HG02870 (cell line): ENCODE measurements around the gene TUBA3C.
"Not testable (repeated sequence)": the region's sequence is repeated elsewhere in the genome, so short reads cannot be mapped to it uniquely, and the experiment has no call there.

ENCODE experiments used
- ATAC-seq: cut with Tn5 transposase; IDR thresholded peaks from one replicate; pipeline ENCODE4 v1.9.1; 2021; ENCODE audit warnings: mild to moderate bottlenecking, moderate library complexity; ENCODE audit not compliant: unreplicated experiment

The TUBA3C gene

DNA sequence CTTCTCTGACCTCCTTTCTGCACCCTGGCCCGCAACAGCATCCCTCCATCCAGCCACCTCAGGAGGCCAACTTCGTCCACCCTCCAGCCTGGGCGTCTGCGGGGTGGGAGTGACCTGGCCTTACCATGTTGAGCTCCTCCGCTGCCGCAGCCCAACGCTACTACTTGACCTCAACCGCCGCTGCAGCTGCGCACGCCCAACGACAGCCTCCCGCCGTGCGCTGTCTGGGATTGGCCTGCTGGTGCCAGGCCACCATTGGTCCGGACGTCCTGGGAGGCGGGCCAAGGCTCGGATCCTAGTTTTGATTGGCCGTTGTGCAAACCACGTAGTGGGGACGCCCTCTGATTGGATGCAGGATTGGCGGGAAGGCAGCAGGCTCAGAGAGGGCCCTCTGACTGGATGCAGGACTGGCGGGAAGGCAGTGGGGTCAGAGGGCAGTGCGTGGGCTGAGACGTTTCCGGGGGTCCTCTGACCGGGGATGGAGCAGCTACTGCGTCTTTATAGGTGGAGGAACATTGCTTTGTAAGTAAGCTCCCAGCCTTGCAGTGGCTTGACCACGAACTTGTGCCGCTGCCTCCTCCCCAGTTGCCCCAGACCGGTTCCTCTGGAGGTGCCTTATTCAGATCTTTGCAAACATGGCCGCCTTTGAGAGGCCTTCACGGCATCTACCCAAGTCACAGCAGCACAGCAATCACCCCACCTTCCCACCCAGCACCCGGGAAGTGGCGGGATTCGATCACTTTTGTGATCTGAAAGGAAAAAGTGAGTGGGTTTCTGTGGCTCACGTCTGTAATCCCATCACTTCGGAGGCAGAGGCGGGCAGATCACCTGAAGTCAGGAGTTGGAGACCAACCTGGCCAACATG, at the start of gene TUBA3C:
Gene TUBA3C, minus strand, starts transcription at position 204 of the 865 bp plus-strand sequence. Its CDS starts 77 bp downstream, at position 127.
- ATAC-seq = no peak

- ATAC-seq = not testable (repeated sequence)
These were observed 25.8 kb upstream of the TUBA3C start for GRCh38 chr13:19207413-19207812.

GRCh38 chr13:19192622-19193021, 11.0 kb upstream of the TUBA3C start:
- ATAC-seq = not testable (repeated sequence)

GRCh38 chr13:19189911-19190310, 8.3 kb upstream of the TUBA3C start:
- not testable (repeated sequence) for ATAC-seq

- ATAC-seq = not testable (repeated sequence)
These were observed 7.7 kb upstream of the TUBA3C start for GRCh38 chr13:19189368-19189767.

DNA sequence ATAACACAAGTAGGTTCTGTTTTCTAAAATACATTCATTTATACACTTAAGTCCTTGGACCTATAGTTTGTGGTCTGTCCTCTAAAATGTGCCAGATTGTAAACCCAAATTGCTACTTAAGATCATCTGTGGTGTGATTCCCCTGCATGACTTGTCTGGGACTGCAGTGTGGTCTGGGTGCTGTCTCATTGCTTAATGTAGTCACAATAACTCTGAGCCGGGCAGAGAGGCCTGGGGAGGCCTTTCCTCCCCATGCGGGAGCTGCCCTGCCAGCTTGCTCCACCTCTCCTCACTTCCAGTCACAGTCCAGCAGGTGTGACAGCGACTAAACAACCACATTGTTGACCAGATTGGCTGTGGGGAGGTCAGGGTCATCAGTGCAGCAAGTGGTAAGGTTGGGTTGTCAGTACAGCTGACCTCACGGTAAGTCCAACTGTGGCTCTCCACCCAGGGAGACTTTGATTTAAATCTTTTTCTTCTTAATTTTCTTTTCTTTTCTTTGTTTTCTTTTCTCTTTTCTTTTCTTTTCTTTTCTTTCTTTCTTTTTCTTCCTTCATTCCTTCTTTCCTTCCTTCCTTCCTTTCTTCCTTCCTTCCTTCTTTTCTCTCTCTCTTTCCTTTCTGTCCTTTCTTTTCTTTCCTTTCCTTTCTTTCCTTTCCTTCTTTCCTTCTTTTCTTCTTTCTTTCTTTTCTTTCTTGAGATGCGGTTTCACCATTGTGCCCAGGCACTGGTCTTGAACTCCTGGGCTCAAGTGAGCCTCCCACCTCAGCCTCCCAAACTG, 4.4 kb upstream of the TUBA3C start:
- no peak for ATAC-seq

DNA sequence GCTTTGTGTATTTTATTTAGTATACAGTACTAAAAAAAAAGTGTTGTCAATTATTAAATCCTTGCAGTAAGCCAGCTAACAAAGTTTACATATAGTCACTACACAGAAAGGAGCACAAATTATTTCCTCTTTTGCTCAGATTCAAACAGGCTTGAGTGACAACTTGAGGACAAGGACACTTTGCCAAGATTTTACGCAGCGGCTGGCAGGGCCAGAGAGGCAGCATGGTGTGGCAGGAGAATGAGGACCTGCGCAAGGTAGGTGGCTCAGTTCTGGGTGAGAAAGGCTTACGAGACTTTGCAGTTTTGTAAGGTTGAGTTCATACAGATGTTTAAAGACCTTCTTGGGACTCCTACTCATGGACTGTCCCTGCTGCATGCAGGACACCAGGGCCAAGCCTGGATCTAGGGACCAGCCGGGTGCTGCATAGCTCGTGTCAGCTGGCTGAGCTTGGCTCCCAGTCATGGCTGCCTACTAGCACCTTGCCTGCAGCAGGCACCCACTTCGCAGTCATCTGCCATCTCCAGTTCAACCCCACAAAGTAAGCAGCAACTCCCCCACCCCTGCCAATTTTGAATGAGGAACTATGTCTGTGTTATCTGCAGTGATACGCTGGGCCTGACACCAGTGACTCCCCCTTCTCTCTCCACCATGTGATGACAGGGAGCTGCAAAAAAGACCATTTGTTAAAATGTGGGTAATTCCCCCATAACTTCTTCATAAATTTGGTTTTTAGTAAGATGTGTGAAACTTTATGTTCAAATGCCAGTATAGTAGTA, 3.7 kb upstream of the TUBA3C start:
- ATAC-seq = no peak

GRCh38 chr13:19184176-19184575, 2.6 kb upstream of the TUBA3C start:
- ATAC-seq = no peak

DNA sequence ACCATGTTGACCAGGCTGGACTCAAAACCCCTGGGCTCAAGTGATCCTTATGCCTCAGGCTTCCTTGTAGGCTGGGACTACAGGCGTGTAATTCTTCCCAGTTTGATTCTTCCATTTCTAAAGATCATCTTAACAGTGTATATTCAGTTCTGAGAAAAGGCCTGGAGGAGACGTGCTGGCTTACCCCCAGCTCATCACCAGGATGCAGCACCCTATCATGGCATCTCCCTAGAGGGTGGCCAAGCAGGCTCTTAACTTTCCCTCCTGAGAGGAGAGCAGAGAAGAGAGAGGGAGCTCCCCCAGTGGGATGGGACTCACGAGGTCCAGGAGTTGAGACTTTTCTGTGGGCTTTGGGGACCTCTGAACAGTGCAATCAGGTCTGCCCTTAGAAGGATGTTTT, 2.1 kb upstream of the TUBA3C start:
- ATAC-seq = no peak

- ATAC-seq = no peak
These were observed 912 bp upstream of the TUBA3C start for GRCh38 chr13:19182536-19182935.

GRCh38 chr13:19181021-19181620, 503 bp downstream of the TUBA3C start:
- ATAC-seq = no peak

- no peak for ATAC-seq
These were observed 1.7 kb downstream of the TUBA3C start for GRCh38 chr13:19179916-19180315.

DNA sequence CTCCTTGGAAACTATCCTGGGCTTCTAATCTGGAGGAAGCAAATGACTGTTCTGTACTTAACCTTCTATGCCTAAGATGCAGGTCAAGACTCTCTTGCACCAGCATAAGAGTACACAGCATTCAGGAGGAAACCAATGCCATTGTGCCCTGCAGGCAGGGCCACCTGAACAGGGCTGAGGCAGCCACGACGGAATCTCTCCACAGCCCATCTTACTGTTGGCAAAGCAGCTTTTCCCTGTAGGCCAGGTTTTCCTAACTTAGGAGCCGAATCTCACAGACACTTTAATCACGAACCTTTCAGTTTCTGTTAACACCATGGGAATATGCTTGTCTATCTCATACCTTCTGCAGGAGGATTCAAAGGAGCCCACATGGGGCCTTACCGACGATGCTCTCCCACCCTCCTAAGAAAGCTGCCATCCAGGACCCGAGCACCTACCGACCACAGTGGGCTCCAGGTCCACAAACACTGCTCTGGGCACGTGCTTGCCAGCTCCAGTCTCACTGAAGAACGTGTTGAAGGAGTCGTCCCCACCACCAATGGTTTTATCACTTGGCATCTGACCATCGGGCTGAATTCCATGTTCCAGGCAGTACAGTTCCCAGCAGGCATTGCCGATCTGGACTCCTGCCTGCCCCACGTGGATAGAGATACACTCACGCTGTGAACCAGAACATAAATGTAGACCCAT, 2.6 kb downstream of the TUBA3C start:
- ATAC-seq = no peak

- not testable (repeated sequence) for ATAC-seq
These were observed 4.4 kb downstream of the TUBA3C start for GRCh38 chr13:19176981-19177776.

DNA sequence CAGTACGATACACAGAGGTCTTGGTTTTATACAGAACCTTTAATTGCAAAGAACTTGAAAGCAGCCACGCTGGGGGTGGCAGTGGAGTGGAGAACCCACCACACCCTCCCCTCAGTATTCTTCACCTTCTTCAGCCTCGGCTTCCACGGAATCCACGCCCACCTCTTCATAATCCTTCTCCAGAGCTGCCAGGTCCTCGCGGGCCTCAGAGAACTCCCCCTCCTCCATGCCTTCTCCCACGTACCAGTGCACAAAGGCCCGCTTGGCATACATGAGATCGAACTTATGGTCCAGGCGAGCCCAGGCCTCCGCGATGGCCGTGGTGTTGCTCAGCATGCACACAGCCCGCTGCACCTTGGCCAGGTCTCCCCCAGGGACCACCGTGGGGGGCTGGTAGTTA, 7.9 kb downstream of the TUBA3C start:
- ATAC-seq = no peak

DNA sequence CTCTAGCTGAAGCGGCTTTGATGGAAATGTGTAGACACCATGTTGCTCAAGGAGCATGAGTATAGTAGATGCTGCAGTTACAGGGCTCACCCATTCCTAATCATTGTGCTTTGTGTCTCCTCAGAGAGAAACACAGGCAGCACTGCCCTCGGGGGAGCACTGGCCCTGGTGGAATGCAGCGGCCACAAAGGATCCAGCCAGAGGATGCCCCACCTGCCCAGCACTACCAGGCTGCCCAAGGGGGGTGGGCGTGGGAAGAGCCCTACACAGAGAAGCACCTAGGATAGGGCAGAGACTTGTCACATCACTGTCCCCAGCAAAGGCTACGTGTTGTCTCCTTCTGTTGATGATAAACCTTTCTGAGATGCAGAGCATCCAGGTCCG, 9.0 kb downstream of the TUBA3C start:
- ATAC-seq = no peak

GRCh38 chr13:19172007-19172646, 9.5 kb downstream of the TUBA3C start:
- ATAC-seq = no peak

- ATAC-seq = no peak
These were observed 10.1 kb downstream of the TUBA3C start for GRCh38 chr13:19171563-19171962.

DNA sequence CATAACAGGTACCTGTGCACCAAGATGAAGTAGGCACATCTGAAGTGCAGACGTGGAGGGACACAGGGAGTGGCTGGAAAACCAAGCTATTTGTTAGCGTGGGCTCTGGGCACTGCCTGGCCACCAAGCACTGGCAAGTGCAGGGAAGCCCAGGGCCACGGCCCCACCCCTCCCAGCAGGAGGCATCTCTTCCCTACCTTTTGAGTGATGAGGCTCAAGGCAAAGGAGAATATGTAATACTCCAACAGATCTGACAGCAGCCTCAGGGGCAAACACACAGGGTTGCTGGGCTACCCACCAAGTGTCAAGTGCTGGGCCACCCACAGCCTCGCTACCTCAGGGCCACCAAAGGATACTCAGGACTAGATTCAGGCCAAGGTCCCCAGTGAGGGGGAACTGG, 11.6 kb downstream of the TUBA3C start:
- ATAC-seq = no peak
